Astrocyte of the hippocampus (primary cell): Measurements from ENCODE around the gene MYOZ2.
A peak's percentile ranks its signal among the peaks of the same experiment; 100 is the strongest.
"Not testable (repeated sequence)": the region's sequence is repeated elsewhere in the genome, so short reads cannot be mapped to it uniquely, and the experiment has no call there.

Source experiments
- DNase-seq: peaks from one replicate; pipeline ENCODE4 v3.0.0; 2011; ENCODE audit warnings: low read depth, low spot score

MYOZ2 gene

GRCh38 chr4:119128148-119128547, 7.5 kb upstream of the MYOZ2 start:
- no peak for DNase-seq

- DNase-seq = no peak
These were observed 5.1 kb upstream of the MYOZ2 start for GRCh38 chr4:119130365-119131065.

GRCh38 chr4:119131164-119131563, 4.5 kb upstream of the MYOZ2 start:
- DNase-seq = no peak

GRCh38 chr4:119132306-119132705, 3.3 kb upstream of the MYOZ2 start:
- DNase-seq = no peak

- no peak for DNase-seq
These were observed 914 bp downstream of the MYOZ2 start for GRCh38 chr4:119136546-119136945.

GRCh38 chr4:119138046-119138445, 2.4 kb downstream of the MYOZ2 start:
- no peak for DNase-seq

GRCh38 chr4:119139311-119139710, 3.7 kb downstream of the MYOZ2 start:
- no peak for DNase-seq

- no peak for DNase-seq
These were observed 4.2 kb downstream of the MYOZ2 start for GRCh38 chr4:119139822-119140252.

GRCh38 chr4:119141283-119141682, 5.7 kb downstream of the MYOZ2 start:
- DNase-seq = not testable (repeated sequence)

- no peak for DNase-seq
These were observed 7.2 kb downstream of the MYOZ2 start for GRCh38 chr4:119142833-119143232.

- DNase-seq = not testable (repeated sequence)
These were observed 7.7 kb downstream of the MYOZ2 start for GRCh38 chr4:119143341-119143740.

GRCh38 chr4:119149110-119149509, 13.5 kb downstream of the MYOZ2 start:
- no peak for DNase-seq

GRCh38 chr4:119151161-119151560, 15.5 kb downstream of the MYOZ2 start:
- no peak for DNase-seq

- no peak for DNase-seq
These were observed 17.1 kb downstream of the MYOZ2 start for GRCh38 chr4:119152741-119153140.

GRCh38 chr4:119162174-119162573, 26.5 kb downstream of the MYOZ2 start:
- no peak for DNase-seq

- no peak for DNase-seq
These were observed 30.1 kb downstream of the MYOZ2 start for GRCh38 chr4:119165767-119166166.

- no peak for DNase-seq
These were observed 34.6 kb downstream of the MYOZ2 start for GRCh38 chr4:119170195-119170594.

- DNase-seq = no peak
These were observed 36.6 kb downstream of the MYOZ2 start for GRCh38 chr4:119172223-119172622.

- DNase-seq = not testable (repeated sequence)
These were observed 38.2 kb downstream of the MYOZ2 start for GRCh38 chr4:119173729-119174361.

GRCh38 chr4:119179011-119179410, 43.4 kb downstream of the MYOZ2 start:
- no peak for DNase-seq

GRCh38 chr4:119184128-119184527, 48.5 kb downstream of the MYOZ2 start:
- no peak for DNase-seq

GRCh38 chr4:119189638-119190037, 54.0 kb downstream of the MYOZ2 start:
- DNase-seq = peak; percentile 28

- no peak for DNase-seq
These were observed 54.7 kb downstream of the MYOZ2 start for GRCh38 chr4:119190354-119190753.
